GM12878 (cell line): ENCODE data around the gene CAMTA1.

Experiments used
- EGR1 ChIP-seq, 2 experiments: IDR thresholded peaks; 1 replicate in 1 of 2; 2 replicates in 1 of 2; pipeline ENCODE4 v1.6.1; 2011 to 2012; ENCODE audit warnings: low read depth in 2 of 2, low read length in 2 of 2, borderline replicate concordance in 1 of 2, mild to moderate bottlenecking in 1 of 2, moderate library complexity in 1 of 2
- EZH2 ChIP-seq: IDR thresholded peaks from 2 replicates; pipeline ENCODE4 v1.6.1; 2012; ENCODE audit warnings: low read depth, mild to moderate bottlenecking, control low read depth, inconsistent platforms, low read length, borderline replicate concordance; ENCODE audit not compliant: control insufficient read depth
- POLR2A ChIP-seq: IDR thresholded peaks from 2 replicates; pipeline ENCODE4 v1.6.1; 2011; ENCODE audit warnings: low read depth, mild to moderate bottlenecking, low read length
- POU2F2 ChIP-seq: IDR thresholded peaks from 3 replicates; pipeline ENCODE4 v1.6.1; 2011; ENCODE audit warnings: low read depth, mild to moderate bottlenecking, low read length, borderline replicate concordance
- SMAD1 ChIP-seq: fragments of 450-650 bp; IDR thresholded peaks from 2 replicates; pipeline ENCODE4 v1.6.1; 2018; ENCODE audit warnings: mild to moderate bottlenecking, low read depth; ENCODE audit not compliant: partially characterized antibody
- SRF ChIP-seq, 2 experiments: IDR thresholded peaks; 2 replicates each; pipeline ENCODE4 v1.6.1; 2011; ENCODE audit warnings: low read depth in 2 of 2, low read length in 2 of 2, mild to moderate bottlenecking in 1 of 2, moderate library complexity in 1 of 2
- ZNF274 ChIP-seq: IDR thresholded peaks from one replicate; pipeline ENCODE4 v1.8.0; 2011; ENCODE audit not compliant: insufficient read length, insufficient read depth
- ZNF384 ChIP-seq: IDR thresholded peaks from 2 replicates; pipeline ENCODE4 v1.6.1; 2012; ENCODE audit warnings: low read depth, mild to moderate bottlenecking, low read length, improper control_type of control experiment, borderline replicate concordance
- TF ChIP-seq, protein P1 (sequence below): fragments of 450-650 bp; formaldehyde crosslinking; IDR thresholded peaks from 2 replicates; pipeline ENCODE4 v1.4.0; 2022; ENCODE audit warnings: mild to moderate bottlenecking, moderate library complexity
- TF ChIP-seq, protein P2 (sequence below), 3 experiments: IDR thresholded peaks in 2 of 3; conservative IDR thresholded peaks in 1 of 3; 2 replicates each; pipeline ENCODE4 v1.5.1; 2011; ENCODE audit warnings: low read depth in 3 of 3, low read length in 3 of 3, mild to moderate bottlenecking in 3 of 3, control low read depth in 2 of 3, moderate library complexity in 2 of 3, inconsistent platforms in 1 of 3, mixed read lengths in 1 of 3; ENCODE audit not compliant: control insufficient read depth in 2 of 3, insufficient read depth in 1 of 3; ENCODE audit errors: extremely low read depth in 1 of 3
- TF ChIP-seq, protein P3 (sequence below): fragments of 450-650 bp; IDR thresholded peaks from 2 replicates; pipeline ENCODE4 v1.6.1; 2016; ENCODE audit warnings: mild to moderate bottlenecking

DNA sequence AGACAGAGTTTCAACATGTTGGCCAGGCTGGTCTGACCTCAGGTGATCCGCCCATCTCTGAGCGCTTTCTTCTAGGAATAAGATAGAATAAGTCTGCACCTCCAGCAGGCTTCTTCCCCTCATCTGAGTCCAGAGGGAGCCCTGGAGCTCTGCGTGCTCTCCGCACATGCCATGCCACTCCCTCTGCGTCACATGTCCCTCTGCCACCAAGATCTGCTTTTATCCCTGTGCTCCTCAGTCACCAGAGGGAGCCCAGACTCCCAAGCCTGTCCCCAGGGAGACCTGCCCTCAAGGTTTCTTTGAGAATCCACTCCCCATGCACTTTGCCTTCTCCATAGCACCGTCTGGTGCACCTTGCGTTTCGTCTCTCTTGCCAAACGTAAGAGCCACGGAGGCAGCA, 213.0 kb downstream of the CAMTA1 start:
- TF ChIP-seq POLR2A: no peak
- TF ChIP-seq, protein P1, sequence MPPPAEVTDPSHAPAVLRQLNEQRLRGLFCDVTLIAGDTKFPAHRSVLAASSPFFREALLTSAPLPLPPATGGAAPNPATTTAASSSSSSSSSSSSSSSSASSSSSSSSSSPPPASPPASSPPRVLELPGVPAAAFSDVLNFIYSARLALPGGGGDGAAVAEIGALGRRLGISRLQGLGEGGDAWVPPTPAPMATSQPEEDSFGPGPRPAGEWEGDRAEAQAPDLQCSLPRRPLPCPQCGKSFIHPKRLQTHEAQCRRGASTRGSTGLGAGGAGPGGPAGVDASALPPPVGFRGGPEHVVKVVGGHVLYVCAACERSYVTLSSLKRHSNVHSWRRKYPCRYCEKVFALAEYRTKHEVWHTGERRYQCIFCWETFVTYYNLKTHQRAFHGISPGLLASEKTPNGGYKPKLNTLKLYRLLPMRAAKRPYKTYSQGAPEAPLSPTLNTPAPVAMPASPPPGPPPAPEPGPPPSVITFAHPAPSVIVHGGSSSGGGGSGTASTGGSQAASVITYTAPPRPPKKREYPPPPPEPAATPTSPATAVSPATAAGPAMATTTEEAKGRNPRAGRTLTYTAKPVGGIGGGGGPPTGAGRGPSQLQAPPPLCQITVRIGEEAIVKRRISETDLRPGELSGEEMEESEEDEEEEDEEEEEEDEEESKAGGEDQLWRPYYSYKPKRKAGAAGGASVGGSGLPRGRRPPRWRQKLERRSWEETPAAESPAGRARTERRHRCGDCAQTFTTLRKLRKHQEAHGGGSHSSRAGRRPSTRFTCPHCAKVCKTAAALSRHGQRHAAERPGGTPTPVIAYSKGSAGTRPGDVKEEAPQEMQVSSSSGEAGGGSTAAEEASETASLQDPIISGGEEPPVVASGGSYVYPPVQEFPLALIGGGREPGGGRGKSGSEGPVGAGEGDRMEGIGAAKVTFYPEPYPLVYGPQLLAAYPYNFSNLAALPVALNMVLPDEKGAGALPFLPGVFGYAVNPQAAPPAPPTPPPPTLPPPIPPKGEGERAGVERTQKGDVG (CRISPR knock-in tag): no peak
- no peak for TF ChIP-seq POU2F2
- TF ChIP-seq ZNF384: no peak
- TF ChIP-seq SRF (IDR thresholded peaks at IDR 0.05; ENCODE audit: low read depth in 2 of 2, low read length in 2 of 2): no peak
- no peak for TF ChIP-seq SMAD1
- TF ChIP-seq EZH2: no peak
- no peak for TF ChIP-seq EGR1 (IDR thresholded peaks at IDR 0.05; ENCODE audit: borderline replicate concordance in 1 of 2, low read depth in 2 of 2, low read length in 2 of 2)
- TF ChIP-seq, protein P2, sequence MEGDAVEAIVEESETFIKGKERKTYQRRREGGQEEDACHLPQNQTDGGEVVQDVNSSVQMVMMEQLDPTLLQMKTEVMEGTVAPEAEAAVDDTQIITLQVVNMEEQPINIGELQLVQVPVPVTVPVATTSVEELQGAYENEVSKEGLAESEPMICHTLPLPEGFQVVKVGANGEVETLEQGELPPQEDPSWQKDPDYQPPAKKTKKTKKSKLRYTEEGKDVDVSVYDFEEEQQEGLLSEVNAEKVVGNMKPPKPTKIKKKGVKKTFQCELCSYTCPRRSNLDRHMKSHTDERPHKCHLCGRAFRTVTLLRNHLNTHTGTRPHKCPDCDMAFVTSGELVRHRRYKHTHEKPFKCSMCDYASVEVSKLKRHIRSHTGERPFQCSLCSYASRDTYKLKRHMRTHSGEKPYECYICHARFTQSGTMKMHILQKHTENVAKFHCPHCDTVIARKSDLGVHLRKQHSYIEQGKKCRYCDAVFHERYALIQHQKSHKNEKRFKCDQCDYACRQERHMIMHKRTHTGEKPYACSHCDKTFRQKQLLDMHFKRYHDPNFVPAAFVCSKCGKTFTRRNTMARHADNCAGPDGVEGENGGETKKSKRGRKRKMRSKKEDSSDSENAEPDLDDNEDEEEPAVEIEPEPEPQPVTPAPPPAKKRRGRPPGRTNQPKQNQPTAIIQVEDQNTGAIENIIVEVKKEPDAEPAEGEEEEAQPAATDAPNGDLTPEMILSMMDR (IDR thresholded peaks at IDR 0.05 in 2 of 3, conservative IDR thresholded peaks at IDR 0.05 in 1 of 3; ENCODE audit: control insufficient read depth in 2 of 3, extremely low read depth in 1 of 3, insufficient read depth in 1 of 3, low read depth in 3 of 3, low read length in 3 of 3): no peak
- TF ChIP-seq ZNF274: no peak
- TF ChIP-seq, protein P3, sequence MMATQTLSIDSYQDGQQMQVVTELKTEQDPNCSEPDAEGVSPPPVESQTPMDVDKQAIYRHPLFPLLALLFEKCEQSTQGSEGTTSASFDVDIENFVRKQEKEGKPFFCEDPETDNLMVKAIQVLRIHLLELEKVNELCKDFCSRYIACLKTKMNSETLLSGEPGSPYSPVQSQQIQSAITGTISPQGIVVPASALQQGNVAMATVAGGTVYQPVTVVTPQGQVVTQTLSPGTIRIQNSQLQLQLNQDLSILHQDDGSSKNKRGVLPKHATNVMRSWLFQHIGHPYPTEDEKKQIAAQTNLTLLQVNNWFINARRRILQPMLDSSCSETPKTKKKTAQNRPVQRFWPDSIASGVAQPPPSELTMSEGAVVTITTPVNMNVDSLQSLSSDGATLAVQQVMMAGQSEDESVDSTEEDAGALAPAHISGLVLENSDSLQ: no peak
